NCI-H460 (cell line): ENCODE measurements around the gene PGD. TPM values are rescaled to one million over a fixed set of nuclear protein-coding genes. Genes with fewer than 3 reads are reported as not detected.

Source experiments
- DNase-seq: peaks from one replicate; pipeline ENCODE4 v3.0.0-alpha.2; 2016; ENCODE audit warnings: low read depth; ENCODE audit errors: extremely low read depth
- polyA plus RNA-seq: library from polyadenylated mRNA; depleted of rRNA; stranded (reverse); fragments of >200 nt; gene quantifications from 2 replicates; pipeline ENCODE4 v1.2.3, GENCODE V29; 2014; cell fraction: nucleus; rRNA removed
- total RNA-seq: library from RNA; depleted of rRNA; stranded (reverse); fragments of >200 nt; shearing (Covaris generic); gene quantifications from 2 replicates; pipeline ENCODE4 v1.2.3, GENCODE V29; 2014; rRNA removed

PGD gene
- 439 and 614 TPM in 2 replicates for total RNA-seq
- 503 and 518 TPM in 2 replicates for polyA plus RNA-seq

DNA sequence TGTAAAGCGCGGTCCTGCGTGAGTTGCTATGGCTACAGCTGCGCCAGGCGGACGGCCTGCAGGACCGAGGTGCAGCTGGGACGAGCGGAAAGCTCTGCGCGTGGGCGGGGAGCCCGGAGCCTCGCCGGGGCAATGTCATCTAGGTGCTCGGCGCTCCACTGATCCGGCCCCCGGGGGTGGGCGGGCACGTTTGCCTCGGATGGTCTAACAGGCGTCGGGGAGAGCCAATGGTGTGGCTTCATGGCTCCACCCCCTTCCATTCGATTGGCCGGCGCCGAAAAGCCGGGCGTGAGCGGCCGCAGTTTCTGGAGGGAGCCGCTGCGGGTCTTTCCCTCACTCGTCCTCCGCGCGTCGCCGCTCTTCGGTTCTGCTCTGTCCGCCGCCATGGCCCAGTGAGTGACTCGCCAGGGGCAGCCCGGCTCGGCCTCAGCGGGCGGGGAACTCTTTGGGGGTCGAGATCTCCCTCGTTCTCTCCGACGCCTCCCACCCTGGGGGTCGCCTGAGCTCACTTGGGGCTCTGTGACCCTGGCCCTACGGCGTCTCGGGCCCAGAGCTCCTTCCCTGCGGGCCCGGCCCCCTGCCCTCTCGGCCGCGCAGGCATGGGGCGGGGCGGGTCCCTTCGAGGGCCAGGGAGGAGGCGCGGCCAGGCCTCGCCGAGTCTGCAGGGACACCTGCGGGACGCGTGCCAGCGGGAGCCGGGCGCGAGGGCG, at the start of gene PGD:
Gene PGD (plus strand): TSS at position 331 of the 710 bp plus-strand sequence. CDS start 54 bp downstream, at position 385.
- peak; percentile 96 for DNase-seq

GRCh38 chr1:10353282-10353681, 45.6 kb upstream of the PGD start:
- no peak for DNase-seq

DNA sequence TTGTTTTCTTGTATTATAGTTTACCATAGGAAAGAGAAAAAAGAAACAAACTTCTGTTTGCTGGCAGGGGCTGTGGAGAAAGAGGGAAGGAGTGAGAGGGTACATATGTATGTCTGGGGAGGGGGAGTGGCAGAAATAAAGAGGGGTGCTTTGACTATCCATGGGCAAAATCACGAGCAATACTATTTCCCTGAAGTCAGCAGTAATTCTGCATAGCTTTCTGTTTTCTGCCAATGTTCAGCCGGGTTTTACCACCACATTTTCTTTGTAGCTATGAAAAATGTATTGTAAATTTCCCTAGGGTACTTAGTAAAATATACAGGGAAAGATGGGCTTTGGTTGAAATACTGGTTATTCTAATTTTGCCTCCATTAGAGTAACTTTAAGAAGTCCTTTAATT, 45.2 kb upstream of the PGD start:
- no peak for DNase-seq

- no peak for DNase-seq
Observed at GRCh38 chr1:10360045-10360444, 38.8 kb upstream of the PGD start.

- DNase-seq = no peak
Observed at GRCh38 chr1:10361515-10361914, 37.3 kb upstream of the PGD start.

GRCh38 chr1:10368194-10368593, 30.7 kb upstream of the PGD start:
- DNase-seq = no peak

- no peak for DNase-seq
Observed at GRCh38 chr1:10374442-10374860, 24.4 kb upstream of the PGD start.

GRCh38 chr1:10377365-10378029, 21.4 kb upstream of the PGD start:
- peak; percentile 74 for DNase-seq

DNA sequence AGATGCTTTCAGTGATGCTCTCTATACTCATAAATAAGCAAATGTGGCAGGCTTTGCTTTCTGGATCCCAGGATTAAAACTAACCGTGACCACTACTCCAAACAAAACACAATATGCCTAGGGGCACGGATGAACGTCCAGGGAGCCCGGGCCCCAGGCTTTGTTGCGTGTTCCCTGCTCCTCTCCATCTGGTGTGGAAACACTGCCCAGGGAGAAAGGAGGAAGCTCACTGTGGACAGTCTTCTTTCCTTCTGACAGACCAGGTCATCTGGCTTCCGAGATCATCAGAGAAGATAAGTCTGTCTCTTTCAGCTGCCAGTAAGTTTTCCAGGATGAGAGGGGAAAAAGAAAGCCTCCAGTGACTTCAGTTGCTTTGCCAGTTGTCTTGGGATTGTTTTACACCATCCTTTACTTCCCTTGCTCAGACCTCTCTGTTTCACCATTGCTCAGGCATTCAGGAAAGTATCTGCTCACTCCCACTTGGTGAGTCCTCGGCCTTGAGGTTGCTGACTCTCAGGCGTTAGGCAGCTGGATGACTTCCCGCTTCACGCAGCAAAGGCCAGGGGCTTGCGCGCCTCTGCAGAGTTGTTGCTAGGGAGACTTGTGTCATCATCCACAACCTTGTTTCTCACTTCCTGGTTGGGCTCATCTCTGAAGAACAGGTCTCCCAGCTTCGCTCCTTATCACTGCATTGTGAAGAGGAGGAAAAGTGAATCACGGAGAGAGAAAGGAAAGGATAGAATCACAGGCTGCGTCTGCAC, 20.6 kb upstream of the PGD start:
- DNase-seq = peak; percentile 79

- no peak for DNase-seq
Observed at GRCh38 chr1:10379101-10379620, 19.7 kb upstream of the PGD start.

DNA sequence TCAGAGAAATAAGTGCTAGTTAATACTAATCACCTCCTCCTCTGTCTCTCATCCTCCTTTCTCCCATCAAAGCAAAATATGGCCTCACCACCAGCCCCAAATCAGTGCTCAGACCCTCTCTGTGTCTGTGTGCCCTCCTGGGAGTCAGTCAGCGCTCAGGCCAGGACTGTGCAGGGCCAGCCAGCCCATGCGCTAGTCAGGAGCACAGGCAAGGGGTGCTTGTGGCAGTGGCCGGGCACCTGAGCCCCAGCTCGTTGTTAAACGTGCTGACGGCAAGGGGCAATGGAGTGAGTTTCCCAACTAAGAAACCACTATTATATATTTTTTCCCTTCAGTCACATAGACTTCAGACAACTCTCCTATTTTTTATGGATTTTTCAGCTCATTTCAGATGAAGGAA, 19.2 kb upstream of the PGD start:
- DNase-seq = no peak

DNA sequence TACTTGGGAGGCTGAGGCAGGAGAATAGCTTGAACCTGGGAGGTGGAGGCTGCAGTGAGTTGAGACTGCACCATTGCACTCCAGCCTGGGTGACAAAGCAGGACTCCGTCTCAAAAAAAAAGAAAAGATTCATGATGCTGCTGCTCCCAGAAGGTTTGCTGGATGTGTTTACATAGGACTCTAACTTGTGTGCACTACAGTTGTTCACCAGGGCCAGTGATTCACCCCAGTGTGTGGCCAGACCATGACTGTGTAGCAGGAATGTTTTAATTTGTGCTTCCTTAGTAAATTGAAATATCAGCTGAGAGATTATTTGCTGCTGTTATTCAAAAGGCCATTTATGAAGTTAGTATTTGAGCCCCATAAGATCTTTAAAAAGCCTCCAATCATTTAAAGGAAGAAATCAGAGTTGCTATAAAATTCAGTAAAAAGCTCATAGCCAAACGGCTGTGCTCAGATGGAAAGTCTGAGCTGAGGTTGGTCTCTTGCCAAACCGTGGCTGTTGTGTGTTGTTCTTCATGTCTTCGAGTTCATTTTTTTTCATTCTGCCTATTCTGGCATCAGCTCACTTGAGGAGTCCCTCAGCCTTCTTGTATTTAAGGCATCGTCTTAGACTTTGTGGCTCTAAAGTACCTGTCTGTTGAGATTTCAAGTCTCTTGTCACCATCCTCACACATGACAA, 18.1 kb upstream of the PGD start:
- DNase-seq = no peak

DNA sequence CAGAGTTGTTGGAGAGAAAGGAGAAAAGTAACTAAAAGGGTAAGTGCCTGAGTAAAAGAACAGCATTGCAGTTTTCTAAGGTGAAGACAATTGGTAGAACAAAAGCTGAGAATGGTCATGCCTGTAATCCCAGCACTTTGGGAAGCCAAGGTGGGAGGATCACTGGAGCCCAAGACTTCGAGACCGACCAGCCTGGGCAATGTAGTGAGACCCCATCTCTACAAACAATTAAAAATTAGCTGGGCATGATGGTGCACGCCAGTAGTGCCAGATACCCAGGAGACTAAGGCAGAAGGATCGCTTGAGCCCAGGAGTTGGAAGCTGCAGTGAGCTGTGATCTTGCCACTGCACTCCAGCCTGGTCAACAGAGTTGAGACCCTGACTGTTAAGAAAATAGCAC, 15.2 kb upstream of the PGD start:
- no peak for DNase-seq

- no peak for DNase-seq
Observed at GRCh38 chr1:10384219-10384618, 14.6 kb upstream of the PGD start.

DNA sequence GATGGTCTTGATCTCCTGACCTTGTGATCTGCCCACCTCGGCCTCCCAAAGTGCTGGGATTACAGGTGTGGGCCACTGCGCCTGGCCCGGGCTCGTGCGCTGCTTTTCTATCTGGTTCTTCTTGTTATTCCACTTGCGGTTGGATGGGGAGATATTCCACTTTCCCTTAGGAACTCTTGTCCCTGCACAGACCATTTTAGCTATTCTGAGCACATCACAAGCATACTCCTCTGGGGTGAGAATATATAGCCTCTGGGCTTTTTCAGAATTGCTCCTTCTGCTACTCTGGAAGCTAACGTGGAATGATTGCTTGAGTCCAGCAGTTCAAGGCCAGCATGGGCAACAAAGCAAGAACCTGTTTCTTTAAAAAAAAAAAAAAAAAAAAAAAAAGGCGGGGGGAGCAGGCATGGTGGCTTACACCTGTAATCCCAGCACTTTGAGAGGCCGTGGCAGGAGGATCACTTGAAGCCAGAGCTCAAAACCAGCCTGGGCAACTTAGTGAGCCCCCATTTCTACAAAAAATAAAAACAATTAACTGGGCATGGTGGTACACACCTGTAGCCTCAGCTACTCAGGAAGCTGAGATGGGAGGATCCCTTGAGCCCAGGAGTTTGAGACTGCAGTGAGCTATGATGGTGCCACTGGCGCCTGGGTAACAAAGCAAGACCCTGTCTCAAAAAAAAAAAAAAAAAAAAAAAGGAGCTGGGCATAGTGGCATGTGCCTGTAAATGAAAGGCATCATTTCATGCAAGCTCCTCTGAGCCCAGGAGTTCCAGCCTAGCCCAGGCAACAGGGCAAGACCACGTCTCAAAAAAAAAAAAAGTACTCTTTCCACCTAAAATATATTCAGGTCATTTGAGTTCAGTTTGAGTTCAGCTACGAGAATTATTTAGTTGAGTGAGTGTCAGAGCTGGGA, 11.8 kb upstream of the PGD start:
- no peak for DNase-seq

DNA sequence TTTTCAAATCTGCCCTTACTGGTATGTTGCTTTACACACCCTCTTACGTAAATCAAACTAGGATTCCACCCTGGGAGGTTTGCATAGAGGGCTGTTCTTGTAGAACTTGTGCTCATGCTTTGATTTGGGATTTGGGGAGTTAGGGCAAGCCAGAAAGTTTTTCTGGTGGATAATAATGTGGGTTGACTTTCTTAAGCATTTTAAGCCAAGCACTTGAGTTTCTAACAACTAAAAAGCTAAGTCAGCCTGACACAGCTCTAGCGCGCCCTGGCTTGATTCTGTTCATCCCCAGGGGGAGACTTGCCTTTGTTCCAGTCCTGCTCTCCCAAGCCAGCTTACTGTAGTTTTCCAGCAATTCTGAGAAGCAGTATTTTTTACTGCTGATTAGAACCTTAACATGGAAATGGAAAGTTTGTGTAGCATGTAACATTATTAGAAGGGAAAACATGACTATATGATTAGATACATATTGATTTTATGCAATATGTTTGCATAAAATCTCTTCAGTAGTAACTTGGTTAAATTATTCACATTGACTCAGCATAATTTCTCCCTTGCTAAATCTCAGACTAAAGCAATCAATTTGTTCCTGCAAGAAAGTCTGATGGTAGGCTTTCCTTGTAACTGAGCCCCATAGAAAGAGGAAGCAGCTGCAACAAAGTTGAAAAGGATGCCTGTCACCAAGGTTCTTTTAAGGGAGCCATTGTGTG, 11.0 kb upstream of the PGD start:
- peak; percentile 65 for DNase-seq

GRCh38 chr1:10388387-10388715, 10.5 kb upstream of the PGD start:
- no peak for DNase-seq

- no peak for DNase-seq
Observed at GRCh38 chr1:10389271-10389973, 9.4 kb upstream of the PGD start.

DNA sequence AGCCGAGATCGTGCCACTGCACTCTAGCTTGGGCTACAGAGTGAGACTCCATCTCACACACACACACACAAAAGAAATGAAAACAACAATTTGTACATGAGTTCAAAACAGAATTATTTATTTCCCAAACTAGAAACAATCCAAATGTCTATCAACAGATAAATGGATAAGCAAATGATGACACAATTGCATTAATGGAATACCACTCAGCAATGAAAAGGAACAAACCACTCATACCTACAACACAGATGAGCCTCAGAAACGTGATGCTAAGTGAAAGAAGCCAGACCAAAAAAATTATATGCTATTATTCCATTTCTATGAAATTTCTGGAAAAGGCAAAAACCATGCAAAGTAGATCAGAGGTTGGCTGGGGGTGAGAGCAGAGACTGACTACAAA, 2.0 kb upstream of the PGD start:
- DNase-seq = no peak
